Cerebellar nuclear complex (tissue), 1 donor: ENCODE measurements around the gene SPATA2L.
A peak's percentile ranks its signal among the peaks of the same experiment; 100 is the strongest.

ENCODE experiments used
- DNase-seq, 2 experiments: peaks; one replicate each; lab custom pipeline; 2025; lab: John Stamatoyannopoulos, UW

The SPATA2L gene

GRCh38 chr16:89701425-89702406 lies at the start of gene SPATA2L:
TSS of gene SPATA2L (minus strand) at chr16:89701705. CDS start at chr16:89701232, 473 bp downstream.
- DNase-seq, result peak in 1 of 2 experiments; percentile 91

GRCh38 chr16:89749637-89750036 lies 48.1 kb upstream of the SPATA2L start:
- DNase-seq, result no peak

GRCh38 chr16:89748921-89749320 lies 47.4 kb upstream of the SPATA2L start:
- no peak for DNase-seq

- DNase-seq, result no peak
Measured at GRCh38 chr16:89748076-89748475, 46.6 kb upstream of the SPATA2L start.

GRCh38 chr16:89746043-89746442 lies 44.5 kb upstream of the SPATA2L start:
- no peak for DNase-seq

- no peak for DNase-seq
Measured at GRCh38 chr16:89744813-89745212, 43.3 kb upstream of the SPATA2L start.

GRCh38 chr16:89742948-89743347 lies 41.4 kb upstream of the SPATA2L start:
- no peak for DNase-seq

- DNase-seq, result no peak
Measured at GRCh38 chr16:89741342-89742014, 40.0 kb upstream of the SPATA2L start.

GRCh38 chr16:89739383-89739782 lies 37.9 kb upstream of the SPATA2L start:
- no peak for DNase-seq

- DNase-seq, result no peak
Measured at GRCh38 chr16:89738538-89739317, 37.2 kb upstream of the SPATA2L start.

- no peak for DNase-seq
Measured at GRCh38 chr16:89738072-89738377, 36.5 kb upstream of the SPATA2L start.

- DNase-seq, result no peak
Measured at GRCh38 chr16:89737341-89738071, 36.0 kb upstream of the SPATA2L start.

GRCh38 chr16:89736554-89736953 lies 35.0 kb upstream of the SPATA2L start:
- DNase-seq, result no peak

- DNase-seq, result no peak
Measured at GRCh38 chr16:89733792-89734191, 32.3 kb upstream of the SPATA2L start.

GRCh38 chr16:89733322-89733721 lies 31.8 kb upstream of the SPATA2L start:
- DNase-seq, result no peak

- DNase-seq, result no peak
Measured at GRCh38 chr16:89732918-89733242, 31.4 kb upstream of the SPATA2L start.

- no peak for DNase-seq
Measured at GRCh38 chr16:89732142-89732917, 30.8 kb upstream of the SPATA2L start.

GRCh38 chr16:89730610-89731234 lies 29.2 kb upstream of the SPATA2L start:
- DNase-seq, result no peak

GRCh38 chr16:89729863-89730593 lies 28.5 kb upstream of the SPATA2L start:
- no peak for DNase-seq

- no peak for DNase-seq
Measured at GRCh38 chr16:89729293-89729692, 27.8 kb upstream of the SPATA2L start.
